HCT116 (cell line): Measurements from ENCODE around the gene IL17D. TPM values are rescaled to one million over a fixed set of nuclear protein-coding genes. Genes with fewer than 3 reads are reported as not detected.

ENCODE experiments used
- ATAC-seq: fragments of 200-7000 bp; cut with Tn5 transposase; 2 replicates; pipeline ENCODE4 v1.9.1; 2020; ENCODE audit warnings: mild to moderate bottlenecking, moderate library complexity
- BruUV-seq: library from RNA; stranded (reverse); fragments of 400-500 nt; replicated peaks from 2 replicates; lab custom pipeline; 2021; lab: Mats Ljungman, UMichigan
- CTCF ChIA-PET: fragments of 300-600 bp; sonication (Branson Sonifier 250); formaldehyde crosslinking; loops from one replicate; lab custom pipeline; 2021; ENCODE audit warnings: antibody characterized with exemption; lab: Charles Lee
- POLR2A ChIA-PET: fragments of 300-600, 350-600 bp; sonication (Branson Sonifier 250); formaldehyde crosslinking; loops from one replicate; lab custom pipeline; 2021; ENCODE audit warnings: antibody characterized with exemption; lab: Charles Lee
- RAD21 ChIA-PET, 2 experiments: fragments of 300-600 bp; sonication (Branson Sonifier 250); formaldehyde crosslinking; loops; one replicate each; lab custom pipeline; 2023; ENCODE audit warnings: low total read pairs in 2 of 2; ENCODE audit not compliant: uncharacterized antibody in 2 of 2, unreplicated experiment in 2 of 2, low non-redundant PET in 1 of 2; lab: Charles Lee
- DNase-seq: peaks from one replicate; pipeline ENCODE4 v3.0.0-alpha.2; 2010; ENCODE audit warnings: low read depth, low spot score
- H2AFZ ChIP-seq: fragments of 200-600 bp; shearing (Covaris generic), sonication (generic); 2 replicates; pipeline ENCODE4 v1.6.1; 2017; ENCODE audit warnings: low read depth, mixed run types, mixed read lengths, antibody characterized with exemption, low read length; ENCODE audit not compliant: poor library complexity, severe bottlenecking
- H3K27ac ChIP-seq: 2 replicates; pipeline ENCODE4 v1.5.1; 2012; ENCODE audit warnings: low read depth, low read length
- H3K27me3 ChIP-seq: fragments of 200-600 bp; sonication (generic); 2 replicates; pipeline ENCODE4 v1.6.1; 2016; ENCODE audit warnings: mixed run types, low read length, mixed read lengths; ENCODE audit not compliant: insufficient read depth
- H3K36me3 ChIP-seq, 2 experiments: fragments of 200-500 bp in 1 of 2; fragments of 200-600 bp in 1 of 2; sonication (Bioruptor generic) in 1 of 2; sonication (generic) in 1 of 2; 2 replicates each; pipeline versions ENCODE4 v1.5.1 to v1.6.1; 2014 to 2016; ENCODE audit warnings: low read length in 2 of 2, inconsistent platforms in 1 of 2, mixed read lengths in 1 of 2, mixed run types in 1 of 2; ENCODE audit not compliant: insufficient read depth in 2 of 2, control insufficient read depth in 1 of 2
- H3K4me1 ChIP-seq, 2 experiments: fragments of 200-600 bp in 1 of 2; sonication (generic) in 1 of 2; 2 replicates each; pipeline versions ENCODE4 v1.5.1 to v1.6.1; 2012 to 2017; ENCODE audit warnings: low read length in 2 of 2, inconsistent platforms in 1 of 2, mild to moderate bottlenecking in 1 of 2, mixed read lengths in 1 of 2, mixed run types in 1 of 2, moderate library complexity in 1 of 2; ENCODE audit not compliant: insufficient read depth in 2 of 2, control insufficient read depth in 1 of 2
- H3K4me2 ChIP-seq: fragments of 200-600 bp; sonication (generic); 2 replicates; pipeline ENCODE4 v1.6.1; 2017; ENCODE audit warnings: mixed run types, low read length, mixed read lengths
- H3K4me3 ChIP-seq, 2 experiments: fragments of 200-600 bp in 1 of 2; sonication (generic) in 1 of 2; replicated peaks in 1 of 2; 2 replicates each; pipeline ENCODE4 v1.5.1; 2011 to 2016; ENCODE audit warnings: low read length in 2 of 2, control low read depth in 1 of 2, low read depth in 1 of 2, mild to moderate bottlenecking in 1 of 2, mixed read lengths in 1 of 2, mixed run types in 1 of 2
- H3K79me2 ChIP-seq: fragments of 200-600 bp; sonication (generic); 2 replicates; pipeline ENCODE4 v1.6.1; 2017; ENCODE audit warnings: mild to moderate bottlenecking, mixed run types, low read length, moderate library complexity, mixed read lengths; ENCODE audit not compliant: insufficient read depth
- H3K9ac ChIP-seq: fragments of 200-600 bp; sonication (generic); 2 replicates; pipeline ENCODE4 v1.6.1; 2016; ENCODE audit warnings: low read length, mixed read lengths
- H3K9me2 ChIP-seq: fragments of 200-600 bp; sonication (generic), shearing (Covaris generic); 2 replicates; pipeline ENCODE4 v1.6.1; 2017; ENCODE audit warnings: mixed run types, mild to moderate bottlenecking, moderate library complexity; ENCODE audit not compliant: insufficient read depth
- H3K9me3 ChIP-seq, 2 experiments: fragments of 200-500 bp in 1 of 2; fragments of 200-600 bp in 1 of 2; sonication (Bioruptor generic) in 1 of 2; sonication (generic) in 1 of 2; 2 replicates each; pipeline ENCODE4 v1.6.1; 2014 to 2017; ENCODE audit warnings: low read length in 2 of 2, mixed read lengths in 2 of 2, inconsistent platforms in 1 of 2, low read depth in 1 of 2, mild to moderate bottlenecking in 1 of 2, mixed run types in 1 of 2, moderate library complexity in 1 of 2; ENCODE audit not compliant: control insufficient read depth in 1 of 2, insufficient read depth in 1 of 2
- H4K20me1 ChIP-seq: fragments of 200-600 bp; sonication (generic), shearing (Covaris generic); 2 replicates; pipeline ENCODE4 v1.6.1; 2017; ENCODE audit warnings: mixed run types, mild to moderate bottlenecking, moderate library complexity; ENCODE audit not compliant: insufficient read depth
- CBX3 ChIP-seq: IDR thresholded peaks from 2 replicates; pipeline ENCODE4 v1.6.1; 2012; ENCODE audit warnings: low read depth
- CEBPB ChIP-seq: IDR thresholded peaks from 2 replicates; pipeline ENCODE4 v1.6.1; 2012; ENCODE audit warnings: low read depth
- EGR1 ChIP-seq: IDR thresholded peaks from 2 replicates; pipeline ENCODE4 v1.6.1; 2012; ENCODE audit warnings: low read depth
- ELF1 ChIP-seq: IDR thresholded peaks from 2 replicates; pipeline ENCODE4 v1.6.1; 2012; ENCODE audit warnings: low read depth, borderline replicate concordance
- FOSL1 ChIP-seq: IDR thresholded peaks from 2 replicates; pipeline ENCODE4 v1.6.1; 2012; ENCODE audit warnings: low read depth
- POLR2A ChIP-seq: IDR thresholded peaks from 2 replicates; pipeline ENCODE4 v1.7.0; 2011; ENCODE audit warnings: borderline replicate concordance; ENCODE audit not compliant: insufficient read depth, insufficient read length; ENCODE audit errors: extremely low read depth
- REST ChIP-seq: IDR thresholded peaks from 2 replicates; pipeline ENCODE4 v1.6.1; 2012; ENCODE audit warnings: low read depth
- SRF ChIP-seq: IDR thresholded peaks from 2 replicates; pipeline ENCODE4 v1.6.1; 2012; ENCODE audit warnings: low read depth
- TCF7L2 ChIP-seq: IDR thresholded peaks from 2 replicates; pipeline ENCODE4 v1.7.0; 2011; ENCODE audit warnings: borderline replicate concordance, inconsistent platforms; ENCODE audit not compliant: insufficient read depth, insufficient read length; ENCODE audit errors: extremely low read depth
- ZBTB33 ChIP-seq: IDR thresholded peaks from 2 replicates; pipeline ENCODE4 v1.6.1; 2011; ENCODE audit warnings: mild to moderate bottlenecking, low read length, moderate library complexity; ENCODE audit not compliant: insufficient replicate concordance; ENCODE audit errors: extremely low read depth
- intact Hi-C: fragments of 100-400 bp; cut with micrococcal nuclease; formaldehyde crosslinking; loops from 2 replicates; pipeline ENCODE4 v1.10.0; 2022
- total RNA-seq: library from RNA; stranded (reverse); gene quantifications from one replicate; pipeline ENCODE4 v1.2.1, GENCODE V29; 2021; ENCODE audit not compliant: unreplicated experiment
- TF ChIP-seq, protein P1 (sequence below): IDR thresholded peaks from 2 replicates; pipeline ENCODE4 v1.6.1; 2012

IL17D gene
- total RNA-seq, 1 experiment from 2014 or later: 0.25 TPM

DNA sequence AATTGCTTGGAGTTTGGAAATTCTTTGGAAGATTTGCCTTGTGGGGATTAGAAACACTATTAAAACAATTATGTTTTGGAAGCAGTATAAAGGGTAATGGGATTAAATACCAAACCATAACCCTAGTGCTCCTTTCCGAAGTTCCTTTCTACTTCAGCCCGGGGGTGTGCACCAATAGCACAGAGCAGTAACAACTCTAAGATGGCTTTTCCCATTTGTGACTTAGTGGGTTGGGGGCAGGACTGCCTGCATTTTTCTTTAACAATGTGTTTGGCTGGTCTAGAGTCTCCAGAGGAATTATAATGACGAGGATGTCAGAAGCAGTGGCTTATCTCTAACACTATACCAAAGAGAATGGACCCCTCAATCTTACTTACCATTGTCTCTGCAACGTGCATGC lies 11.9 kb upstream of the IL17D start:
- no TSS peak for BruUV-seq
- no peak overlapping the region for H3K4me2 ChIP-seq
- POLR2A ChIA-PET: interaction anchor here (0.6 kb wide), 1 partner anchor 89 kb away, joined by 3 read pairs; no protein-coding TSS in a partner anchor
- RAD21 ChIA-PET: no interaction called here
- DNase-seq (no peak), ATAC-seq (no peak)
- intact Hi-C loops: no loop called here
- H3K9ac ChIP-seq: no peak overlapping the region
- CTCF ChIA-PET: no interaction called here
- no peaks in the 10 kb centered on the region for H3K79me2 ChIP-seq
- H3K36me3 ChIP-seq: no peaks in the 10 kb centered on the region; a peak in 1 of 4 replicates
- H3K4me1 ChIP-seq: no peaks in the 10 kb centered on the region
- H2AFZ ChIP-seq: no peak overlapping the region
- TF ChIP-seq CBX3 (no peak), SRF (no peak), EGR1 (no peak)
- no peaks in the 10 kb centered on the region for H3K9me3 ChIP-seq
- H3K27me3 ChIP-seq: no peaks in the 10 kb centered on the region
- no peaks in the 10 kb centered on the region for H3K9me2 ChIP-seq
- H3K4me3 ChIP-seq: no peak overlapping the region
- no peaks in the 10 kb centered on the region for H4K20me1 ChIP-seq
- no peak overlapping the region for H3K27ac ChIP-seq

GRCh38 chr13:20696073-20696472 lies 7.4 kb upstream of the IL17D start:
- TF ChIP-seq TCF7L2: no peak
- no peak for TF ChIP-seq ELF1
- TF ChIP-seq FOSL1: no peak
- no peak for TF ChIP-seq REST
- TF ChIP-seq SRF: no peak
- TF ChIP-seq ZBTB33: no peak
- no peak for TF ChIP-seq POLR2A
- TF ChIP-seq, protein P1, sequence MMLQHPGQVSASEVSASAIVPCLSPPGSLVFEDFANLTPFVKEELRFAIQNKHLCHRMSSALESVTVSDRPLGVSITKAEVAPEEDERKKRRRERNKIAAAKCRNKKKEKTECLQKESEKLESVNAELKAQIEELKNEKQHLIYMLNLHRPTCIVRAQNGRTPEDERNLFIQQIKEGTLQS: no peak
- no peak for TF ChIP-seq CEBPB
- ChIA-PET CTCF (no interaction called here), RAD21 (no interaction called here), POLR2A (no interaction called here)
- H2AFZ ChIP-seq: no peak overlapping the region
- H3K36me3 ChIP-seq: no peaks in the 10 kb centered on the region
- no peak overlapping the region for H3K27ac ChIP-seq
- no peaks in the 10 kb centered on the region for H3K79me2 ChIP-seq
- no peak overlapping the region for H3K9ac ChIP-seq
- no TSS peak for BruUV-seq
- no peaks in the 10 kb centered on the region for H3K9me2 ChIP-seq
- H3K4me3 ChIP-seq: no peak overlapping the region
- ATAC-seq (no peak), DNase-seq (no peak)
- H3K4me1 ChIP-seq: peaks cover 0 to 10% of the 10 kb centered on the region in 2 experiments; a peak in 2 of 4 replicates
- H3K4me2 ChIP-seq: no peak overlapping the region
- no peaks in the 10 kb centered on the region for H3K9me3 ChIP-seq
- H3K27me3 ChIP-seq: no peaks in the 10 kb centered on the region
- intact Hi-C loops: no loop called here
- H4K20me1 ChIP-seq: no peaks in the 10 kb centered on the region
